Ishikawa (cell line): ENCODE results near the gene F13B.

Experiments used
- CEBPB ChIP-seq: IDR thresholded peaks from 2 replicates; pipeline ENCODE4 v1.6.1; 2012
- CREB1 ChIP-seq: IDR thresholded peaks from 2 replicates; pipeline ENCODE4 v1.6.1; 2012; ENCODE audit warnings: low read depth
- EGR1 ChIP-seq: IDR thresholded peaks from 2 replicates; pipeline ENCODE4 v1.6.1; 2012
- EP300 ChIP-seq: IDR thresholded peaks from 2 replicates; pipeline ENCODE4 v1.6.1; 2012; ENCODE audit warnings: borderline replicate concordance
- FOXM1 ChIP-seq: IDR thresholded peaks from 2 replicates; pipeline ENCODE4 v1.6.1; 2012; ENCODE audit warnings: low read depth, borderline replicate concordance
- MAX ChIP-seq: IDR thresholded peaks from 2 replicates; pipeline ENCODE4 v1.6.1; 2012
- NFIC ChIP-seq: IDR thresholded peaks from 2 replicates; pipeline ENCODE4 v1.6.1; 2012
- RAD21 ChIP-seq: IDR thresholded peaks from 2 replicates; pipeline ENCODE4 v1.6.1; 2012; ENCODE audit warnings: low read depth
- REST ChIP-seq: IDR thresholded peaks from 2 replicates; pipeline ENCODE4 v1.6.1; 2012; ENCODE audit warnings: low read depth, mild to moderate bottlenecking
- TAF1 ChIP-seq: IDR thresholded peaks from 2 replicates; pipeline ENCODE4 v1.6.1; 2012; ENCODE audit warnings: low read depth, mild to moderate bottlenecking
- TCF12 ChIP-seq: IDR thresholded peaks from 2 replicates; pipeline ENCODE4 v1.6.1; 2012; ENCODE audit warnings: low read depth
- TEAD4 ChIP-seq: IDR thresholded peaks from 2 replicates; pipeline ENCODE4 v1.6.1; 2012
- USF1 ChIP-seq: IDR thresholded peaks from 2 replicates; pipeline ENCODE4 v1.6.1; 2012
- YY1 ChIP-seq: IDR thresholded peaks from 2 replicates; pipeline ENCODE4 v1.6.1; 2012; ENCODE audit warnings: low read depth
- ZBTB7A ChIP-seq: IDR thresholded peaks from 2 replicates; pipeline ENCODE4 v1.6.1; 2012; ENCODE audit warnings: low read depth

Gene F13B

GRCh38 chr1:197021716-197022115, 45.3 kb downstream of the F13B start:
- TF ChIP-seq TAF1 (no peak), EGR1 (no peak), NFIC (no peak)

GRCh38 chr1:197017558-197018146, 49.4 kb downstream of the F13B start:
- TF ChIP-seq MAX (no peak), FOXM1 (no peak), ZBTB7A (no peak), YY1 (no peak), RAD21 (no peak)

DNA sequence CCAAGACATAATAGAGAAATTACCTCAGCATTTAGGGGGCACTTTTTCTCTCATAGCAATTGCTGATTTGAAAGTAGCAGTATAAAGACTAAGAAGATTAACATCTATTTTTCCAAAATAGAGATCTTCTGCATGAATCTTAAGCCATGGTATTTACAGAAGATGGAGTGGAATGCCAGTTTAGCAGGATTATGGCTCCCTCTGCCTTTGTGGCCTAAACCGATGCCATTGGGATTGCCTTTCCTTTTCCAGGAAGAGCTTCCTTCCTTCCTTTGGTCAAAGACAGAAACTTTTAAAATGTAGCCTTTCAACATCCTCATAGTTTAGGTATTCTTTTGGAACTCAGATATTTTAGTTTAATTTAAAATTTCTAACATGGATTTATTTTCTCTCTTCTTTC, 50.3 kb downstream of the F13B start:
- TF ChIP-seq EGR1 (no peak), RAD21 (peak; percentile 9; the same call in 1 of the 2 replicates), USF1 (no peak), EP300 (no peak), YY1 (no peak), ZBTB7A (no peak)

DNA sequence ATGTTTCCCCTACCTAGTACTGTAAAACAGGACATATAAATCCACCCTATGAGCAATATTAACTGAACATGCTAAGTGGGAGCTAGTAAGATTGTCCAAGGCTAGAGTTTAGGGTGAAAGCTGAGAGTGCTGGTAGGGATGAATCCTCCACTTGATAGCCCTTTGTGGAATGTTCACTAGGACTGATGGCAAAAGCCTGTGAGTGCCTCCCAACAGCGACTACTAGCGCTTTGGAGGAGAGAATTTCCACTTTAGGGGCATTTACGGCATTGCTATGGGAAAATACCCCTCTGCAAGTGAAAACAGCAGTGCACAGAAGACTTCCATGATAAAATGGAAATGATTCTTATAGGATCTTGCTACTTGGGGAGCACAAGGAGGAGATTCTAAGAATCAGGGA, 53.8 kb downstream of the F13B start:
- TF ChIP-seq USF1: no peak
- no peak for TF ChIP-seq YY1
- TF ChIP-seq CREB1: no peak
- no peak for TF ChIP-seq FOXM1
- no peak for TF ChIP-seq CEBPB
- TF ChIP-seq RAD21: no peak
- TF ChIP-seq EGR1: no peak
- no peak for TF ChIP-seq TAF1

DNA sequence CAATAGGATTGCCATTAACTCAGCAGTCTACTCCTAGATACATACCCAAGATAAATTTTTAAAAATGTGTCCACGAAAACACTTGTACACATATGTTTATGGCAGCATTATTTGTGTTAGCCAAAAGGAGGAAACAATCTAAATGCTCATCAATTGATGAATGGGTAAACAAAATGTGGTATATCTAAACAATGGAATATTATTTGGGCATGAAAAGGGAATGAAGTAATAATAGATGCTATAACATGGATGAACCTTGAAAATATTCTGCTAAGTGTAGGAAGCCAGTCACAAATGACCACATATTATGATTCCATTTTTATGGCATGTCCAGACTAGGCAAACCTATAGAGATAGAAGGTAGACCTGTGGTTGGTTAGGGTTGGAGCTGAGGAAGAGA, 55.4 kb downstream of the F13B start:
- no peak for TF ChIP-seq FOXM1
- TF ChIP-seq REST: no peak
- TF ChIP-seq TEAD4: no peak
- TF ChIP-seq TAF1: no peak
- TF ChIP-seq CREB1: no peak

DNA sequence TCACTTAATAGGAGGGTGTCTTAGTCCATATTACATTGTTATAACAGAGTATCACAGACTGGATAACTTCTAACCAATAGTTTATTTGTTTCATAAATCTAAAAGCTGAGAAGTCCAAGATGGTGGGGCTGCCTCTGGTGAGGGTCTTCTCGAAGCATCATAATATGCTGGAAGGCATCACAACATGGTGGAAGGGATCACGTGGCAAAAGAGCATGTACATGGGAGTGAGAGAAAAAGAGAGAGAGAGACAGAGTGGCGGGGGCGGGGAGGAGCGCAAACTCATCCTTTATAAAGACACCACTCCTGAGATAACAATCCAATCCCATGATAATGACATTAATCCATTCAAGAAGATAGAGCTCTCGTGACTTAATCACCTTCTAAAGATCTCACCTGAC, 58.2 kb downstream of the F13B start:
- TF ChIP-seq RAD21 (no peak), EGR1 (no peak), TCF12 (no peak), REST (no peak)

GRCh38 chr1:197003132-197003531, 63.9 kb downstream of the F13B start:
- TF ChIP-seq TEAD4 (no peak), FOXM1 (no peak), EP300 (no peak), MAX (no peak), CEBPB (no peak), TCF12 (no peak), YY1 (no peak), TAF1 (no peak), ZBTB7A (no peak), NFIC (no peak), RAD21 (no peak), EGR1 (no peak), USF1 (no peak), CREB1 (no peak), REST (no peak)
